Neural cell (in vitro differentiated cells): ENCODE data around the gene ARSB. TPM values are rescaled to one million over a fixed set of nuclear protein-coding genes. Genes with fewer than 3 reads are reported as not detected.

Experiments
- H2AFZ ChIP-seq: fragments of 200-600, 300-800 bp; sonication (generic), shearing (Covaris generic); 2 replicates; pipeline ENCODE4 v1.6.0; 2014; ENCODE audit warnings: low read depth, mild to moderate bottlenecking, antibody characterized with exemption, low read length, moderate library complexity
- H3F3A ChIP-seq: fragments of 200-600 bp; shearing (Covaris generic); 2 replicates; pipeline ENCODE4 v1.6.1; 2016; ENCODE audit warnings: mild to moderate bottlenecking, moderate library complexity, mixed read lengths, antibody characterized with exemption, low read length; ENCODE audit not compliant: insufficient read depth, poor library complexity, severe bottlenecking
- H3K27ac ChIP-seq: fragments of 200-600, 300-800 bp; sonication (generic), shearing (Covaris generic); 2 replicates; pipeline ENCODE4 v1.5.1; 2014; ENCODE audit warnings: mild to moderate bottlenecking, low read length, moderate library complexity
- H3K27me3 ChIP-seq: fragments of 300-800, 200-600 bp; sonication (generic), shearing (Covaris generic); 2 replicates; pipeline ENCODE4 v1.6.0; 2014; ENCODE audit warnings: mild to moderate bottlenecking, low read depth, low read length, moderate library complexity; ENCODE audit not compliant: insufficient read depth
- H3K36me3 ChIP-seq: fragments of 300-800, 200-600 bp; sonication (generic), shearing (Covaris generic); 2 replicates; pipeline ENCODE4 v1.5.1; 2014; ENCODE audit warnings: mild to moderate bottlenecking, antibody characterized with exemption, low read length, moderate library complexity; ENCODE audit not compliant: insufficient read depth
- H3K4me2 ChIP-seq: fragments of 300-800, 200-600 bp; sonication (generic), shearing (Covaris generic); 2 replicates; pipeline ENCODE4 v1.6.0; 2014; ENCODE audit warnings: mild to moderate bottlenecking, low read length
- H3K4me3 ChIP-seq: fragments of 300-800, 200-600 bp; sonication (generic), shearing (Covaris generic); 2 replicates; pipeline ENCODE4 v1.5.1; 2014; ENCODE audit warnings: mild to moderate bottlenecking, low read length, moderate library complexity
- H3K79me2 ChIP-seq: fragments of 200-600 bp; shearing (Covaris generic); replicated peaks from 2 replicates; pipeline ENCODE4 v1.6.0; 2014; ENCODE audit warnings: mild to moderate bottlenecking, low read length, moderate library complexity; ENCODE audit not compliant: insufficient read depth
- H3K9ac ChIP-seq: fragments of 300-800, 200-600 bp; sonication (generic), shearing (Covaris generic); 2 replicates; pipeline ENCODE4 v1.6.1; 2016; ENCODE audit warnings: mild to moderate bottlenecking, low read length, mixed read lengths
- H3K9me2 ChIP-seq: fragments of 200-600 bp; shearing (Covaris generic); 2 replicates; pipeline ENCODE4 v1.6.1; 2016; ENCODE audit warnings: mild to moderate bottlenecking, low read length, mixed read lengths; ENCODE audit not compliant: insufficient read depth
- H3K9me3 ChIP-seq: fragments of 200-600, 300-800 bp; sonication (generic), shearing (Covaris generic); 2 replicates; pipeline ENCODE4 v1.6.1; 2016; ENCODE audit warnings: mild to moderate bottlenecking, mixed run types, low read length, moderate library complexity, mixed read lengths
- H4K20me1 ChIP-seq: fragments of 200-600 bp; shearing (Covaris generic); 2 replicates; pipeline ENCODE4 v1.6.1; 2016; ENCODE audit warnings: mild to moderate bottlenecking, mixed run types; ENCODE audit not compliant: insufficient read depth
- CTCF ChIP-seq: fragments of 450-650 bp; IDR thresholded peaks from 2 replicates; pipeline ENCODE4 v1.5.1; 2014; ENCODE audit warnings: antibody characterized with exemption, mild to moderate bottlenecking, moderate library complexity; ENCODE audit not compliant: poor library complexity, severe bottlenecking
- EP300 ChIP-seq: fragments of 450-650 bp; conservative IDR thresholded peaks from 2 replicates; pipeline ENCODE4 v1.6.1; 2014; ENCODE audit warnings: antibody characterized with exemption, mild to moderate bottlenecking, moderate library complexity; ENCODE audit not compliant: poor library complexity, severe bottlenecking
- EZH2 ChIP-seq: fragments of 200-600, 300-800 bp; shearing (Covaris generic), sonication (generic); IDR thresholded peaks from 2 replicates; pipeline ENCODE4 v1.6.1; 2014; ENCODE audit warnings: antibody characterized with exemption, low read length, borderline replicate concordance, mild to moderate bottlenecking; ENCODE audit not compliant: insufficient read depth, poor library complexity, severe bottlenecking
- MXI1 ChIP-seq: fragments of 450-650 bp; conservative IDR thresholded peaks from 2 replicates; pipeline ENCODE4 v1.6.1; 2014; ENCODE audit warnings: antibody characterized with exemption, mild to moderate bottlenecking; ENCODE audit not compliant: poor library complexity, severe bottlenecking
- POLR2AphosphoS5 ChIP-seq: IDR thresholded peaks from 2 replicates; pipeline ENCODE4 v1.6.1; 2012
- RAD21 ChIP-seq: fragments of 450-650 bp; conservative IDR thresholded peaks from 2 replicates; pipeline ENCODE4 v1.6.1; 2014; ENCODE audit warnings: antibody characterized with exemption, mild to moderate bottlenecking, moderate library complexity
- REST ChIP-seq: IDR thresholded peaks from 2 replicates; pipeline ENCODE4 v1.6.1; 2012; ENCODE audit warnings: borderline replicate concordance
- SMC3 ChIP-seq: fragments of 450-650 bp; conservative IDR thresholded peaks from 2 replicates; pipeline ENCODE4 v1.6.1; 2014; ENCODE audit warnings: antibody characterized with exemption, mild to moderate bottlenecking, moderate library complexity; ENCODE audit not compliant: poor library complexity
- TAF1 ChIP-seq: IDR thresholded peaks from 2 replicates; pipeline ENCODE4 v1.6.1; 2012; ENCODE audit warnings: low read depth
- polyA plus RNA-seq: library from polyadenylated mRNA; depleted of rRNA; stranded (reverse); fragments of >200 nt; gene quantifications from 2 replicates; pipeline ENCODE4 v1.2.3, GENCODE V29; 2014

ARSB gene
- polyA plus RNA-seq, 1 donor from 2014 or later, result 8.7 TPM

- no peak overlapping the region for H3K9ac ChIP-seq
- H2AFZ ChIP-seq, result no peak overlapping the region
- no peak overlapping the region for H3K27ac ChIP-seq
- no peaks in the 10 kb centered on the region for H3K36me3 ChIP-seq
- no peak for TF ChIP-seq EZH2
- TF ChIP-seq EP300, result no peak
- no peak for TF ChIP-seq POLR2AphosphoS5
- no peak for TF ChIP-seq SMC3
- TF ChIP-seq TAF1, result no peak
- no peak for TF ChIP-seq MXI1
- TF ChIP-seq RAD21, result no peak
- TF ChIP-seq REST, result no peak
- no peak for TF ChIP-seq CTCF
- no peaks in the 10 kb centered on the region for H3F3A ChIP-seq
- H3K9me2 ChIP-seq, result no peaks in the 10 kb centered on the region
- H3K4me3 ChIP-seq, result no peak overlapping the region
- no peaks in the 10 kb centered on the region for H3K79me2 ChIP-seq
- no peaks in the 10 kb centered on the region for H3K9me3 ChIP-seq
- H4K20me1 ChIP-seq, result no peaks in the 10 kb centered on the region
- no peaks in the 10 kb centered on the region for H3K27me3 ChIP-seq
- no peak overlapping the region for H3K4me2 ChIP-seq
Observed at GRCh38 chr5:78798673-78799029, 186.5 kb downstream of the ARSB start.

- Histone ChIP-seq H2AFZ (no peak overlapping the region), H3K27ac (no peak overlapping the region), H3K9me2 (no peaks in the 10 kb centered on the region), H3K4me3 (no peak overlapping the region), H3K9ac (no peak overlapping the region), H3K79me2 (no peaks in the 10 kb centered on the region), H3F3A (no peaks in the 10 kb centered on the region), H3K36me3 (no peaks in the 10 kb centered on the region), H3K4me2 (no peak overlapping the region), H3K27me3 (no peaks in the 10 kb centered on the region), H4K20me1 (no peaks in the 10 kb centered on the region), H3K9me3 (no peaks in the 10 kb centered on the region)
- TF ChIP-seq MXI1 (no peak), EZH2 (no peak), REST (no peak)
Observed at GRCh38 chr5:78797936-78798672, 187.0 kb downstream of the ARSB start.
